RPMI7951 (cell line): ENCODE results near the gene MCM6. TPM values are rescaled to one million over a fixed set of nuclear protein-coding genes. Genes with fewer than 3 reads are reported as not detected.
"Not testable (repeated sequence)": the region's sequence is repeated elsewhere in the genome, so short reads cannot be mapped to it uniquely, and the experiment has no call there.

Experiments
- DNase-seq: peaks from one replicate; pipeline ENCODE4 v3.0.0-alpha.2; 2012; ENCODE audit warnings: low read depth
- total RNA-seq: library from RNA; depleted of rRNA; stranded (reverse); fragments of >200 nt; shearing (Covaris generic); gene quantifications from 2 replicates; pipeline ENCODE4 v1.2.3, GENCODE V29; 2014; rRNA removed

The MCM6 gene
- total RNA-seq, result 25.1 and 26.9 TPM in 2 replicates

DNA sequence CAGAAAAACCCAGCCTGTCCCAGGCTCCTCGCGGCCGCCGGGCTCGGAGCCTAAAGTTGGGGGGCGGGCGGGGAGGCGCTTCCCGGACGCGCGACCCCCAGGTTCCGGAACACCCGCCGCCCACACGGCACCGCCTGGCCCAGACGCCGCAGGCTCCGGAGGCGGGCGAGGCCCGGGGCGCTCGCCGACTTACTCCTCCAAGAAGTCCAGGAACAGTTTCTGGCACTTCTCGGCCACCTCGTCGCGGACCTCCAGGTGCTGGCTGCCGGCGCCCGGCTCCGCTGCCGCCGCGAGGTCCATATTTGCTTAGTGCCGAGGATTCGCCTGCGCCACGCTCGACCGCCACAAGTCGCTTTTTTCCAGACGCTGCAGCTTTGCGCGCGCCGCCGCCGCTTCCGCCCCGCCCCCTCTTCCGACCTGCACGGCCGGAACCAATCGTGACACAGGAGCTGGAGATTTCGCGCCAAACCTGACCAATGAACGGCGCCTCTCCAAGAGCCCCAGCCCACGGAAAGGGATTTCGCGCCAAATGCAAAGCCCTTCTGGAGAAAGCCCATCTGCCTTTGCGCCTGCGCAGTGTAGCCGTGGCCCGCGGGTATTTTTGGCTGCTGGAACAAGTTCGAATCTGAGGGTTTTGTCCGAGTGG, at the start of gene MCM6:
TSS of gene MCM6 (minus strand) at position 378 of the 646 bp plus-strand sequence. CDS start at position 300, 78 bp downstream.
- peak; percentile 98 for DNase-seq

GRCh38 chr2:135925571-135925970, 49.3 kb upstream of the MCM6 start:
- no peak for DNase-seq

- DNase-seq, result peak; percentile 26
These were observed 40.0 kb upstream of the MCM6 start for GRCh38 chr2:135916207-135916606.

GRCh38 chr2:135914485-135914884, 38.2 kb upstream of the MCM6 start:
- no peak for DNase-seq

DNA sequence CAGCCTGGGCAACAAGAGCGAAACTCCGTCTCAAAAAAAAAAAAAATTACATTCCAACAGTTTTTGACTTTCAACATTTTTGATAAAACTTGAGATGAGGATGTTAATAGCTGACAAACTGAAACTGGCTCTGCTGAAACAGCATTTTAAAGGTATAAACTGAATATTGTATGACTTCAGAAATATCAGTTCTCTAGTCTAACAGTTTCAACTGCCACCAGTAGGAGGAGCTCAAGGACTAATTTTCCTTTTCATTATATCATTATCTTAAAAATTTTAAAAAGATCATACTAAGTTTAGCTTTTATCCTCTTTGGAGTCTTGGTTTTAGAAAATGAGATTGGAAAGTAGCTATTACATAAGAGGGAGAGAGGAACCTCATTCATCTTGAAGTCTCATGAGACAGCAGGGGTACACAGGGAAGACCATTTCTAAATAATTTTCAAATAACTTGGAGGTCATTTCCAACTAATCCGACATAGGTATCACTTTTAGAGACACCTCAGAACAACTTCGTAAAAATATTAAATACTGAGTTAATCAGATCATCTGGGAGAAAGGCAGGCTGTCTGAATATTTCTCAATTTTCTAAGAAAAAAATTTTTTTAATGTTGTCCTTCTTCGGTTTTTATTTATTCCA, 37.6 kb upstream of the MCM6 start:
- peak; percentile 45 for DNase-seq

GRCh38 chr2:135909976-135910375, 33.7 kb upstream of the MCM6 start:
- no peak for DNase-seq

DNA sequence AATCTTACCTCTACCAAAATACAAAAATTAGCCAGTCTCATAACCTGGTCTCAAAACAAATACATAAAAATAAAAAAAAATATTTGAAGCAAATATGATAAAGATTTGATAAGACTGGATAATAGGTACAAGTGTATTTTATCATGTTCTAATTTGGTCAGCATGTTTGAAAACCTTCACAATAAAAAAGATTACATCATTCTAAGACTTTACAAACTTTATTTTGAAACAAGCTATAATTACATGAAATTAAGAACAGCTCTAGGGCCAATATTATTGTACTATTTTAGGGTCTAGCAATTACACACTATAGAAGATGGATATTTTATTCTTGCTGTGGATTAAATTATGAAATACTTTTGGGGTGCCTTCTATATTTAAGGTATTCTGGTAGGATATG, 29.4 kb upstream of the MCM6 start:
- no peak for DNase-seq

- DNase-seq, result no peak
These were observed 28.2 kb upstream of the MCM6 start for GRCh38 chr2:135904341-135904989.

DNA sequence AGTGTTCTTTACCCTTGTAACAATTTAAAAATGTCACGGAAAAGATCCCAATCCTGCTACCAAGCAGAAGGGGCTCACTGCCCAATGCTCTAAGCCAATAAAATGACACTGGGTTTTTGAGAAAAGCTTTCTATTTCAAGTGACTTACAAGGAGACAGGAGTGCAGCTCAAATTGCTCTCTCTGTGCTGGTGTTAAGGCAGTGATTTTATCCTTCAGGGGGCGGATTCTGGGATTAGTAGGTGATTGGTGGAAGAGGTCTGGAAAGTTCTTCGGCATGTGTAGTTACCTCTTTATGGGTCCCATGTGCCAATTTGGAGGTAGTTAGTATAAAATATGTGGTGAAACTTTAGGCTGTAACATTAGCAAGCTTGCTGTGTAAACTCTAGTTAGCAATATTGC, 27.4 kb upstream of the MCM6 start:
- DNase-seq, result no peak

GRCh38 chr2:135899567-135899966, 23.3 kb upstream of the MCM6 start:
- DNase-seq, result no peak

DNA sequence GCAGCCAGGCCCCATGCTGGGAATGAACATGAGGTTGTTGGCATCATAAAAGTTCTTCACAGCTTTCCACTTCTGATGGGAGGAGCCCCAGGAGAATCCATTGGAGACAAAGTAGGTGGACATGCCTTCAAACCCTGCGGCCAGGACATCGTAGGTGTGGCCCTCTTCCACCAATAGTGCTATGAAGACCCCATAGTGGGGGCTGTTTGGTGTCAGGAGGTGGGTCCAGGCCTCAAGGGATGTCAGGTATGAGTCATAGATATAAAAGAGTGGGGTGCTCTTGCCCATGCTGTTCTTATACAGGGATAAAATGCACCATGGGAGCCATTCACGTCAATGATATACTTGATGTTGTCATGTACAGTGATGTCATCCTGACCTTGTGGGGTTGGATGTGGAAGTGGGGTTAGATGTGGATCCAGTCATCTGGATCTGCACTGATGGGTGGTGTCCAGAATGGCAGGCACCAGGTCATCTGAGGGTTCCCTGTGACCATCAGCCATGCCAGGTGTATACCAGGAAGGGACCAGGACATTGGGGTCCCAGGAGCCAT, 22.1 kb upstream of the MCM6 start:
- DNase-seq, result no peak

DNA sequence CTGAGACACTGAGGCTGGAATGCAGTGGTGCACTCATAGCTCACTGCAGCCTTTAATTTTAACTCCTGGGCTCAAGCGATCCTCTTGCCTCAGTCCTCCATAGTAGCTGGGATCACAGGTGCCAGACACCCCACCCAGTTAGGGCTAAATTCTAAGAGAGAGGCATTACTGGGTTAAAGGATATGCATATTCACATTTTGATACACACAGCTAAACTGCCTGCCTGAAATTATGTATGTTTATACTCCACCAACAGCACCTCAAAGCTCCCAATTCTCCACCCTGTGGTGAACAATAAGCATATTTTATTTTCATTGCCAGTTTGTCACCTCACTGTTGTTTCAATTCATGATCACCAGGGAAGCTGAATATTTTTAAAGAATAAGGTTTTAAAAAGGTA, 18.7 kb upstream of the MCM6 start:
- DNase-seq, result no peak

DNA sequence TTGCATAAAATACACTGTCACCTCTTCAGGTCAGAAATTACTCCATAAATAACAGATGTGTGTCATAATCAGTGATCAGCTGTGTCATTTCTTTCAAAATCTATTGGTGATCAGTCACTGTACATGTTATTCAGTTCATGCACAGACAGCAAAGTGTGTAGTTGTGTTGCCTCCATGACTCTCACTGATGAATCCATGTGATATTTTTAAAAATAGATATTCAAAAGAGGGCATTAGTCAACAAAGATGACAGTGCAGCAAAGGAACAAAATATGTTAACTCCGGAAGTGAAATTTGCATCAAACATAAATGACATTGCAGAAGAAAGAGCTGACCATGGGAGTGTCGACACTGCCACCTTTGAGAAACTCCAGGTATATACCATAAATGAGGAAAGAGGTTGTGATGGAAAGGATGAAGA, 17.1 kb upstream of the MCM6 start:
- DNase-seq, result no peak

DNA sequence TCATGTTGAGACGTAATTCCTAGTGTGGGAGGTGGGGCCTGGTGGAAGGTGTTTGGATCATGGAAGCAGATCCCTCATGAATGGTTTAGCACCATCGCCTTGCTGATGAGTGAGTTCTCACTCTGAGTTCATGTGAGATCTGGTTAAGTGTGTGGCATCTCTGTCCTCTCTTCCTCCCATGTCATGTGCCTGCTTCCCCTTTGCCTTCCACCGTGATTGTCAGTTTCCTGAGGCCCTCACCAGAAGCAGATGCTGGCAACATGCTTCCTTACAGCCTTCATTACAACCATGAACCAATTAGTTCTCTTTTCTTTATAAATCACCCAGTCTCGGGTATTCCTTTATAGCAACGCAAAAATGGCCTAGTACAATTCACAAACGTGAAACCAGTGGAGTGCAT, 14.6 kb upstream of the MCM6 start:
- DNase-seq, result no peak

DNA sequence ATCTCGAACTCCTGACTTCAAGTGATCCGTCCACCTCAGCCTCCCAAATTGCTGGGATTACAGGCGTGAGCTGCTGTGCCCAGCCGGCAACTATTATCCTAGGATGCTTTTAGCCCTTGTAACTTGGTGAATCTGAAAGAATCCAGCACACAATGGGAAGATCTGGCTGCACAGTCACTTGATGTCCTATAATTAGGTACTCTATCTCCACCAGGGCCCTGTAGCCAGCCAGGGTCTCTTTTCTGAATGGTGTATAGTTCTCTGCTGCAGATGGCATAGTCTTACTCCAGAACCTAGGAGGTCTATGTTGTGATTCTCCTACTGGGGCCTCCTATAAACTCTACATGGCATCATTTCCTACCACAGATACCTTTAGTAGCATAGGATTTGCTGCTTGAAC, 13.9 kb upstream of the MCM6 start:
- DNase-seq, result no peak

- DNase-seq, result not testable (repeated sequence)
These were observed 12.3 kb upstream of the MCM6 start for GRCh38 chr2:135888587-135888986.

GRCh38 chr2:135885709-135886108, 9.5 kb upstream of the MCM6 start:
- DNase-seq, result no peak

DNA sequence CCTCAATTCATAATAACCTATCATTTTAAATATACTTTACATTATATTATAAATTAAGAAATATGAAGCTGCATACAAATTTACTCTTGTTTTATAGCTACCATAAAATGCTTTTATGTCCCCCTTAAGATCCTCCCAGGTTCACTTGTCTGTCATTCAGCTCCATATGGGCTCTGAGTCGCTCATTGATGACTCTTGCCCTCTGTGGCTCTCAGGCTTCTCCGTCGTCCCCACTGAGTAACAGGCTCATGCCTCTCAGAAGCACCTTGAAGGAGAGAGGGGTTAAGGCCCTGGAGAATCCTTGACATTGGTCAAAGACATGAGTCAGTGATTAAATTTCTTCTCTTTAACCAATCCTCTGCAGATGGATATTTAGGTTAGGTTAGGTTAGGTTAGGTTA, 6.2 kb upstream of the MCM6 start:
- DNase-seq, result no peak

GRCh38 chr2:135876770-135877169, 527 bp upstream of the MCM6 start:
- DNase-seq, result not testable (repeated sequence)

GRCh38 chr2:135875491-135876065, 665 bp downstream of the MCM6 start:
- peak; percentile 67 for DNase-seq

DNA sequence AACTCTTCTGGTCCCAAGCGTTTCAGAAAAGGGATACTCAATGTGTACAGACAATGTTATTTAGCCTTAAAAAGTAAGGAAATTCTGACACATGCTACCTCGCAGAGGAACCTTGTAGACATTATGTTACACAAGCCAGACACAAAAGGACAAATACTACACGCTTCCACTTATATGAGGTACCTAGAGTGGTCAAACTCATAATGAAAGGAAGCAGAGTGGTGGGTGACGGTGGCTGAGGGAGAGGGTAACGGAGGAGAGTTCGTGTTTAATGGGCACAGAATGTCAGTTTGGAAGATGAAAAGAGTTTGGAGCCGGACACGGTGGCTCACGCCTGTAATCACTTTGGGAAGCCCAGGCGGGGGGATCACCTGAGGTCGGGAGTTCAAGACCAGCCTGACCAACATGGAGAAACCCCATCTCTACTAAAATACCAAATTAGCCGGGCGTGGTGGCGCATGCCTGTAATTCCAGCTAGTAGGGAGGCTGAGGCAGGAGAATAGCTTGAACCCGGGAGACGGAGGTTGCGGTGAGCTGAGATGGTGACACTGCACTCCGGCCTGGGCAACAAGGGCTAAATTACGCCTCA, 1.4 kb downstream of the MCM6 start:
- no peak for DNase-seq

DNA sequence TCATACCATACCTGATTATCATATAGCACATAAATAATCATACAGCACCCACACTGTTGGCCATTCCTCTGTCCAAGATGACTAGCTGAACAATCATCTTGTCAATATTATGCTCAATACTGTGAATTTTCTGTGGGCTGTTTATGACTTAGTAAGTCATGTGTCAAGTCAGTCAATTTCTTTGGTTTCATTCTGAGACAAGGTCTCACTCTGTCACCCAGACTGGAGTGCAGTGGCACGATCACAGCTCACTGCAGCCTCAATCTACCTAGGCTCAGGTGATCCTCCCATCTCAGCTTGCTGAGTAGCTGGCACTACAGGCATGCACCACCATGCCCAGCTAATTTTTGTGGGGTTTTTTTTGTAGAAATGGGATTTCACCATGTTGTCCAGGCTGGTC, 5.7 kb downstream of the MCM6 start:
- DNase-seq, result no peak
